KMS-11 (cell line): ENCODE results near the gene CALN1.

Experiments used
- H2AFZ ChIP-seq: fragments of 200-600 bp; sonication (generic); 2 replicates; pipeline ENCODE4 v1.6.1; 2016; ENCODE audit warnings: antibody characterized with exemption, mixed run types, low read depth
- H3K27ac ChIP-seq: fragments of 200-600 bp; sonication (generic); 2 replicates; pipeline ENCODE4 v1.6.1; 2016; ENCODE audit warnings: mild to moderate bottlenecking, mixed run types
- H3K27me3 ChIP-seq: fragments of 200-600 bp; sonication (generic); 2 replicates; pipeline ENCODE4 v1.6.1; 2017; ENCODE audit warnings: mild to moderate bottlenecking, low read depth, mixed run types, moderate library complexity; ENCODE audit not compliant: insufficient read depth
- H3K36me3 ChIP-seq: fragments of 200-600 bp; sonication (generic); 2 replicates; pipeline ENCODE4 v1.6.1; 2017; ENCODE audit warnings: mild to moderate bottlenecking, mixed run types; ENCODE audit not compliant: insufficient read depth
- H3K4me1 ChIP-seq: fragments of 200-600 bp; sonication (generic); 2 replicates; pipeline ENCODE4 v1.6.1; 2016; ENCODE audit warnings: mild to moderate bottlenecking, low read depth, mixed run types; ENCODE audit not compliant: poor library complexity, severe bottlenecking
- H3K4me2 ChIP-seq: fragments of 200-600 bp; sonication (generic); 2 replicates; pipeline ENCODE4 v1.7.0; 2016; ENCODE audit warnings: mild to moderate bottlenecking, mixed run types
- H3K4me3 ChIP-seq: fragments of 200-600 bp; sonication (generic); IDR thresholded peaks from 2 replicates; pipeline ENCODE4 v1.6.1; 2017; ENCODE audit warnings: low read depth, low read length, mixed read lengths; ENCODE audit not compliant: insufficient read depth
- H3K79me2 ChIP-seq: fragments of 200-600 bp; sonication (generic); 2 replicates; pipeline ENCODE4 v1.6.1; 2016; ENCODE audit warnings: low read depth, mixed run types; ENCODE audit not compliant: insufficient read depth
- H3K9ac ChIP-seq: fragments of 200-600 bp; sonication (generic); 2 replicates; pipeline ENCODE4 v1.6.1; 2016; ENCODE audit warnings: mild to moderate bottlenecking, mixed run types
- H4K20me1 ChIP-seq: fragments of 200-600 bp; sonication (generic); 2 replicates; pipeline ENCODE4 v1.6.1; 2016; ENCODE audit warnings: mild to moderate bottlenecking, mixed run types; ENCODE audit not compliant: insufficient read depth
- CTCF ChIP-seq: fragments of 200-600 bp; sonication (generic); conservative IDR thresholded peaks from 2 replicates; pipeline ENCODE4 v1.6.1; 2017; ENCODE audit warnings: low read depth, mild to moderate bottlenecking, antibody characterized with exemption, low read length, moderate library complexity, mixed read lengths

Gene CALN1

GRCh38 chr7:71801976-71802375, 610.2 kb downstream of the CALN1 start:
- no peak overlapping the region for H3K4me3 ChIP-seq
- no peaks in the 10 kb centered on the region for H4K20me1 ChIP-seq
- H2AFZ ChIP-seq, result no peak overlapping the region
- no peaks in the 10 kb centered on the region for H3K79me2 ChIP-seq
- H3K36me3 ChIP-seq, result no peaks in the 10 kb centered on the region
- no peak overlapping the region for H3K9ac ChIP-seq
- no peaks in the 10 kb centered on the region for H3K27me3 ChIP-seq
- no peak overlapping the region for H3K27ac ChIP-seq
- H3K4me2 ChIP-seq, result no peak overlapping the region
- no peak for TF ChIP-seq CTCF
- H3K4me1 ChIP-seq, result no peaks in the 10 kb centered on the region

GRCh38 chr7:71800321-71800720, 611.8 kb downstream of the CALN1 start:
- Histone ChIP-seq H3K79me2 (no peaks in the 10 kb centered on the region), H3K4me1 (no peaks in the 10 kb centered on the region), H3K27me3 (no peaks in the 10 kb centered on the region), H3K4me3 (no peak overlapping the region), H3K27ac (no peak overlapping the region), H2AFZ (no peak overlapping the region), H3K9ac (no peak overlapping the region), H3K36me3 (no peaks in the 10 kb centered on the region), H4K20me1 (no peaks in the 10 kb centered on the region), H3K4me2 (no peak overlapping the region)
- TF ChIP-seq CTCF, result no peak

- Histone ChIP-seq H3K36me3 (no peaks in the 10 kb centered on the region), H3K4me3 (no peak overlapping the region), H3K9ac (no peak overlapping the region), H3K27me3 (no peaks in the 10 kb centered on the region), H3K27ac (no peak overlapping the region), H4K20me1 (no peaks in the 10 kb centered on the region), H3K79me2 (no peaks in the 10 kb centered on the region), H3K4me1 (no peaks in the 10 kb centered on the region), H3K4me2 (no peak overlapping the region), H2AFZ (no peak overlapping the region)
- no peak for TF ChIP-seq CTCF
Measured at GRCh38 chr7:71795410-71795809, 616.7 kb downstream of the CALN1 start.

GRCh38 chr7:71793251-71793650, 618.9 kb downstream of the CALN1 start:
- Histone ChIP-seq H3K36me3 (no peaks in the 10 kb centered on the region), H3K9ac (no peak overlapping the region), H3K4me1 (no peaks in the 10 kb centered on the region), H3K4me2 (no peak overlapping the region), H3K27ac (no peak overlapping the region), H3K79me2 (no peaks in the 10 kb centered on the region), H2AFZ (no peak overlapping the region), H3K27me3 (no peaks in the 10 kb centered on the region), H3K4me3 (no peak overlapping the region), H4K20me1 (no peaks in the 10 kb centered on the region)
- no peak for TF ChIP-seq CTCF

- Histone ChIP-seq H3K9ac (no peak overlapping the region), H3K79me2 (no peaks in the 10 kb centered on the region), H3K27ac (no peak overlapping the region), H3K4me2 (no peak overlapping the region), H3K4me1 (no peaks in the 10 kb centered on the region), H3K36me3 (no peaks in the 10 kb centered on the region), H3K27me3 (no peaks in the 10 kb centered on the region), H4K20me1 (no peaks in the 10 kb centered on the region), H2AFZ (no peak overlapping the region), H3K4me3 (no peak overlapping the region)
- TF ChIP-seq CTCF, result no peak
Measured at GRCh38 chr7:71787513-71787912, 624.6 kb downstream of the CALN1 start.
